Caco-2 (cell line): ENCODE results near the gene GRIK4. TPM values are rescaled to one million over a fixed set of nuclear protein-coding genes. Genes with fewer than 3 reads are reported as not detected.

ENCODE experiments used
- BruUV-seq: library from RNA; stranded (reverse); fragments of 400-500 nt; replicated peaks from 2 replicates; lab custom pipeline; 2021; lab: Mats Ljungman, UMichigan
- CTCF ChIA-PET: fragments of 300-600 bp; sonication (Branson Sonifier 250); formaldehyde crosslinking; loops from one replicate; lab custom pipeline; 2022; ENCODE audit warnings: antibody characterized with exemption; lab: Charles Lee
- POLR2A ChIA-PET: fragments of 300-600 bp; sonication (Branson Sonifier 250); formaldehyde crosslinking; loops from one replicate; lab custom pipeline; 2022; ENCODE audit warnings: antibody characterized with exemption; lab: Charles Lee
- DNase-seq, 2 experiments: peaks; one replicate each; pipeline versions ENCODE4 v3.0.0 to v3.0.0-alpha.2; 2020 to 2022
- H3K27me3 ChIP-seq: replicated peaks from 2 replicates; pipeline ENCODE4 v1.6.0; 2011; ENCODE audit warnings: low read length; ENCODE audit not compliant: control insufficient read depth, insufficient read depth
- H3K36me3 ChIP-seq: 2 replicates; pipeline ENCODE4 v1.5.1; 2011; ENCODE audit warnings: low read length; ENCODE audit not compliant: control insufficient read depth, insufficient read depth
- H3K4me1 ChIP-seq: fragments of 250-450 bp; sonication (Bioruptor Pico); 2 replicates; pipeline ENCODE4 v1.5.1; 2020; ENCODE audit warnings: mild to moderate bottlenecking
- H3K4me3 ChIP-seq: 2 replicates; pipeline ENCODE4 v1.5.1; 2011; ENCODE audit warnings: low read depth, mild to moderate bottlenecking, control low read depth, low read length
- H3K9me3 ChIP-seq: fragments of 250-450 bp; sonication (Bioruptor Pico); 2 replicates; pipeline ENCODE4 v1.5.1; 2020; ENCODE audit warnings: mild to moderate bottlenecking, moderate library complexity
- H3K27ac Mint-ChIP-seq: one replicate; pipeline ENCODE4 v1.8.0; 2022; ENCODE audit warnings: mixed read lengths; ENCODE audit not compliant: unreplicated experiment
- H3K27me3 Mint-ChIP-seq: one replicate; pipeline ENCODE4 v1.8.0; 2022; ENCODE audit warnings: mixed read lengths; ENCODE audit not compliant: insufficient read depth, unreplicated experiment
- H3K36me3 Mint-ChIP-seq: one replicate; pipeline ENCODE4 v1.8.0; 2022; ENCODE audit warnings: mild to moderate bottlenecking, mixed read lengths; ENCODE audit not compliant: insufficient read depth, unreplicated experiment
- H3K4me1 Mint-ChIP-seq: one replicate; pipeline ENCODE4 v1.8.0; 2022; ENCODE audit warnings: low read depth, mixed read lengths; ENCODE audit not compliant: unreplicated experiment
- H3K4me3 Mint-ChIP-seq: one replicate; pipeline ENCODE4 v1.8.0; 2022; ENCODE audit warnings: mild to moderate bottlenecking, moderate library complexity, mixed read lengths; ENCODE audit not compliant: unreplicated experiment
- H3K9me3 Mint-ChIP-seq: one replicate; pipeline ENCODE4 v1.8.0; 2022; ENCODE audit warnings: mixed read lengths; ENCODE audit not compliant: unreplicated experiment
- intact Hi-C: fragments of 100-400 bp; cut with micrococcal nuclease; formaldehyde crosslinking; loops from one replicate; pipeline ENCODE4 v1.10.0; 2022; ENCODE audit not compliant: unreplicated experiment
- total RNA-seq: library from RNA; stranded (reverse); gene quantifications from 2 replicates; pipeline ENCODE4 v1.2.3, GENCODE V29; 2022
- TF ChIP-seq, protein P1 (sequence below), 2 experiments: fragments of 200-600 bp in 1 of 2; IDR thresholded peaks; 1 replicate in 1 of 2; 2 replicates in 1 of 2; pipeline versions ENCODE4 v1.5.1 to v1.8.0; 2011 to 2022; ENCODE audit warnings: antibody characterized with exemption in 1 of 2, control low read depth in 1 of 2, inconsistent platforms in 1 of 2, low read depth in 1 of 2, low read length in 1 of 2, mild to moderate bottlenecking in 1 of 2, moderate library complexity in 1 of 2; ENCODE audit not compliant: insufficient read depth in 1 of 2, severe bottlenecking in 1 of 2, unreplicated experiment in 1 of 2

GRIK4 gene
- total RNA-seq, 1 experiment from 2014 or later: 2.0 TPM

DNA sequence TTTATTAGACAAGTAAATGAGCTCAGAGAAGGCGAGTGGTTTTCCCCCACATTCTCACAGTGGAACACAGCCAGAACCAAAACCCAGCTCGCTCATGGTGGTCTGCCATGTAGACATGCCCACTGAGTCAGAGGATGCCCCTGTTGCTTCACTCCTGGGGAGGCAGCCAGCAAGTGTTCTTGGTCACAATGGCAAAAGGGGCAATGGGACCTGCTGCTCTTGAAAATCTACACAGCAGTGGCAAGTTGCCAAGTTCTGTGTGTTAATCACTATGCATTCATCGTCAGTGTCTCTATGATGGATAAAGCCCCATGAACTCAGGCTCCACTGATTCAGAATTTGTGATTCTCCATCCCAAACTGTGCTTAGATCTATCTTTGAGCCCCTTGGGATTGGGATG lies 447.6 kb downstream of the GRIK4 start:
- no peaks in the 10 kb centered on the region for H3K36me3 Mint-ChIP-seq
- no TSS peak for BruUV-seq
- Histone ChIP-seq H3K4me3 (no peak overlapping the region), H3K36me3 (no peaks in the 10 kb centered on the region), H3K4me1 (no peaks in the 10 kb centered on the region), H3K9me3 (no peaks in the 10 kb centered on the region), H3K27me3 (peaks cover 2% of the 10 kb centered on the region; the same call in 1 of the 2 replicates)
- intact Hi-C loops: no loop called here
- no peak overlapping the region for H3K4me3 Mint-ChIP-seq
- DNase-seq: no peak
- POLR2A ChIA-PET: no interaction called here
- no peaks in the 10 kb centered on the region for H3K9me3 Mint-ChIP-seq
- CTCF ChIA-PET: no interaction called here
- no peaks in the 10 kb centered on the region for H3K4me1 Mint-ChIP-seq
- no peak overlapping the region for H3K27ac Mint-ChIP-seq
- TF ChIP-seq, protein P1, sequence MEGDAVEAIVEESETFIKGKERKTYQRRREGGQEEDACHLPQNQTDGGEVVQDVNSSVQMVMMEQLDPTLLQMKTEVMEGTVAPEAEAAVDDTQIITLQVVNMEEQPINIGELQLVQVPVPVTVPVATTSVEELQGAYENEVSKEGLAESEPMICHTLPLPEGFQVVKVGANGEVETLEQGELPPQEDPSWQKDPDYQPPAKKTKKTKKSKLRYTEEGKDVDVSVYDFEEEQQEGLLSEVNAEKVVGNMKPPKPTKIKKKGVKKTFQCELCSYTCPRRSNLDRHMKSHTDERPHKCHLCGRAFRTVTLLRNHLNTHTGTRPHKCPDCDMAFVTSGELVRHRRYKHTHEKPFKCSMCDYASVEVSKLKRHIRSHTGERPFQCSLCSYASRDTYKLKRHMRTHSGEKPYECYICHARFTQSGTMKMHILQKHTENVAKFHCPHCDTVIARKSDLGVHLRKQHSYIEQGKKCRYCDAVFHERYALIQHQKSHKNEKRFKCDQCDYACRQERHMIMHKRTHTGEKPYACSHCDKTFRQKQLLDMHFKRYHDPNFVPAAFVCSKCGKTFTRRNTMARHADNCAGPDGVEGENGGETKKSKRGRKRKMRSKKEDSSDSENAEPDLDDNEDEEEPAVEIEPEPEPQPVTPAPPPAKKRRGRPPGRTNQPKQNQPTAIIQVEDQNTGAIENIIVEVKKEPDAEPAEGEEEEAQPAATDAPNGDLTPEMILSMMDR (IDR thresholded peaks at IDR 0.05; ENCODE audit: insufficient read depth in 1 of 2, low read depth in 1 of 2, low read length in 1 of 2, severe bottlenecking in 1 of 2, unreplicated experiment in 1 of 2): no peak
- peaks cover 19% of the 10 kb centered on the region for H3K27me3 Mint-ChIP-seq

- H3K9me3 Mint-ChIP-seq: no peaks in the 10 kb centered on the region
- TF ChIP-seq, protein P1 (IDR thresholded peaks at IDR 0.05; ENCODE audit: insufficient read depth in 1 of 2, low read depth in 1 of 2, low read length in 1 of 2, severe bottlenecking in 1 of 2, unreplicated experiment in 1 of 2): no peak
- no peaks in the 10 kb centered on the region for H3K36me3 ChIP-seq
- POLR2A ChIA-PET: no interaction called here
- no peaks in the 10 kb centered on the region for H3K4me1 ChIP-seq
- no peaks in the 10 kb centered on the region for H3K4me1 Mint-ChIP-seq
- no peak for DNase-seq
- no peak overlapping the region for H3K4me3 Mint-ChIP-seq
- H3K27me3 ChIP-seq: peaks cover 1% of the 10 kb centered on the region; the same call in 1 of the 2 replicates
- H3K9me3 ChIP-seq: no peaks in the 10 kb centered on the region
- no peaks in the 10 kb centered on the region for H3K36me3 Mint-ChIP-seq
- intact Hi-C loops: no loop called here
- H3K27me3 Mint-ChIP-seq: peaks cover 25% of the 10 kb centered on the region
- CTCF ChIA-PET: no interaction called here
- no TSS peak for BruUV-seq
- H3K4me3 ChIP-seq: no peak overlapping the region
- no peak overlapping the region for H3K27ac Mint-ChIP-seq
Observed at GRCh38 chr11:120964857-120965256, 453.3 kb downstream of the GRIK4 start.

- H3K27me3 ChIP-seq: peaks cover 1% of the 10 kb centered on the region; the same call in 1 of the 2 replicates
- H3K4me1 ChIP-seq: no peaks in the 10 kb centered on the region
- Mint-ChIP-seq H3K27me3 (peaks cover 27% of the 10 kb centered on the region), H3K9me3 (no peaks in the 10 kb centered on the region), H3K27ac (no peak overlapping the region), H3K36me3 (no peaks in the 10 kb centered on the region), H3K4me3 (no peak overlapping the region), H3K4me1 (no peaks in the 10 kb centered on the region)
- ChIA-PET CTCF (no interaction called here), POLR2A (no interaction called here)
- BruUV-seq: no TSS peak
- H3K9me3 ChIP-seq: no peaks in the 10 kb centered on the region
- TF ChIP-seq, protein P1 (IDR thresholded peaks at IDR 0.05; ENCODE audit: insufficient read depth in 1 of 2, low read depth in 1 of 2, low read length in 1 of 2, severe bottlenecking in 1 of 2, unreplicated experiment in 1 of 2): no peak
- H3K4me3 ChIP-seq: no peak overlapping the region
- no peak for DNase-seq
- intact Hi-C loops: no loop called here
- no peaks in the 10 kb centered on the region for H3K36me3 ChIP-seq
Observed at GRCh38 chr11:120966840-120967239, 455.3 kb downstream of the GRIK4 start.
